Measurements from ENCODE around the gene SLC25A21. TPM values are rescaled to one million over a fixed set of nuclear protein-coding genes. Genes with fewer than 3 reads are reported as not detected.

Gene SLC25A21
- total and polyA plus RNA-seq, 2 donors (not counting 1 experiment from before 2014, with no cell fraction given), result 0.50 to 0.62 TPM

GRCh38 chr14:36916668-36917067, 255.7 kb downstream of the SLC25A21 start:
- Histone ChIP-seq H3K9ac (ENCODE audit: insufficient read depth, low read length) (no peak overlapping the region), H3K4me2 (ENCODE audit: extremely low read depth, insufficient read depth, low read length) (no peak overlapping the region), H3K27me3 (ENCODE audit: control insufficient read depth, insufficient read depth, low read length) (no peaks in the 10 kb centered on the region), H3K36me3 (ENCODE audit: control insufficient read depth, insufficient read depth, low read length) (no peaks in the 10 kb centered on the region), H2AFZ (ENCODE audit: low read length) (no peak overlapping the region), H3K9me3 (ENCODE audit: control insufficient read depth, insufficient read depth, low read depth, low read length) (no peaks in the 10 kb centered on the region), H3K4me3 (replicated peaks in 1 of 4; ENCODE audit: control extremely low read depth in 1 of 4, insufficient read depth in 1 of 4, low read depth in 3 of 4, low read length in 4 of 4) (no peak overlapping the region), H3K79me2 (ENCODE audit: control insufficient read depth, insufficient read depth, low read length) (no peaks in the 10 kb centered on the region), H3K4me1 (ENCODE audit: control insufficient read depth, extremely low read depth, insufficient read depth, low read length) (no peaks in the 10 kb centered on the region), H3K27ac (ENCODE audit: insufficient read depth, low read length) (no peak overlapping the region), H4K20me1 (ENCODE audit: control insufficient read depth, extremely low read depth, insufficient read depth, low read length) (no peaks in the 10 kb centered on the region)
- DNase-seq (ENCODE audit: low read depth in 2 of 2), result no peak
- TF ChIP-seq EZH2 (IDR thresholded peaks at IDR 0.05; ENCODE audit: low read length, missing control alignments) (no peak), CTCF (conservative IDR thresholded peaks at IDR 0.05 in 1 of 2, IDR thresholded peaks at IDR 0.05 in 1 of 2; ENCODE audit: low read depth in 1 of 2, low read length in 2 of 2) (no peak)

- Histone ChIP-seq H3K4me3 (replicated peaks in 1 of 4; ENCODE audit: control extremely low read depth in 1 of 4, insufficient read depth in 1 of 4, low read depth in 3 of 4, low read length in 4 of 4) (no peak overlapping the region), H4K20me1 (ENCODE audit: control insufficient read depth, extremely low read depth, insufficient read depth, low read length) (no peaks in the 10 kb centered on the region), H3K27me3 (ENCODE audit: control insufficient read depth, insufficient read depth, low read length) (no peaks in the 10 kb centered on the region), H3K4me1 (ENCODE audit: control insufficient read depth, extremely low read depth, insufficient read depth, low read length) (no peaks in the 10 kb centered on the region), H3K4me2 (ENCODE audit: extremely low read depth, insufficient read depth, low read length) (no peak overlapping the region), H3K36me3 (ENCODE audit: control insufficient read depth, insufficient read depth, low read length) (no peaks in the 10 kb centered on the region), H3K9ac (ENCODE audit: insufficient read depth, low read length) (no peak overlapping the region), H3K9me3 (ENCODE audit: control insufficient read depth, insufficient read depth, low read depth, low read length) (no peaks in the 10 kb centered on the region), H3K27ac (ENCODE audit: insufficient read depth, low read length) (no peak overlapping the region), H2AFZ (ENCODE audit: low read length) (no peak overlapping the region), H3K79me2 (ENCODE audit: control insufficient read depth, insufficient read depth, low read length) (no peaks in the 10 kb centered on the region)
- TF ChIP-seq CTCF (conservative IDR thresholded peaks at IDR 0.05 in 1 of 2, IDR thresholded peaks at IDR 0.05 in 1 of 2; ENCODE audit: low read depth in 1 of 2, low read length in 2 of 2) (no peak), EZH2 (IDR thresholded peaks at IDR 0.05; ENCODE audit: low read length, missing control alignments) (no peak)
- no peak for DNase-seq (ENCODE audit: low read depth in 2 of 2)
These were observed 257.3 kb downstream of the SLC25A21 start for GRCh38 chr14:36915081-36915480.

- Histone ChIP-seq H3K27me3 (ENCODE audit: control insufficient read depth, insufficient read depth, low read length) (no peaks in the 10 kb centered on the region), H3K4me1 (ENCODE audit: control insufficient read depth, extremely low read depth, insufficient read depth, low read length) (no peaks in the 10 kb centered on the region), H3K9me3 (ENCODE audit: control insufficient read depth, insufficient read depth, low read depth, low read length) (no peaks in the 10 kb centered on the region), H3K4me3 (replicated peaks in 1 of 4; ENCODE audit: control extremely low read depth in 1 of 4, insufficient read depth in 1 of 4, low read depth in 3 of 4, low read length in 4 of 4) (no peak overlapping the region), H3K36me3 (ENCODE audit: control insufficient read depth, insufficient read depth, low read length) (no peaks in the 10 kb centered on the region), H3K4me2 (ENCODE audit: extremely low read depth, insufficient read depth, low read length) (no peak overlapping the region), H3K79me2 (ENCODE audit: control insufficient read depth, insufficient read depth, low read length) (no peaks in the 10 kb centered on the region), H3K27ac (ENCODE audit: insufficient read depth, low read length) (no peak overlapping the region), H4K20me1 (ENCODE audit: control insufficient read depth, extremely low read depth, insufficient read depth, low read length) (no peaks in the 10 kb centered on the region), H3K9ac (ENCODE audit: insufficient read depth, low read length) (no peak overlapping the region), H2AFZ (ENCODE audit: low read length) (no peak overlapping the region)
- no peak for DNase-seq (ENCODE audit: low read depth in 2 of 2)
- TF ChIP-seq CTCF (conservative IDR thresholded peaks at IDR 0.05 in 1 of 2, IDR thresholded peaks at IDR 0.05 in 1 of 2; ENCODE audit: low read depth in 1 of 2, low read length in 2 of 2) (no peak), EZH2 (IDR thresholded peaks at IDR 0.05; ENCODE audit: low read length, missing control alignments) (no peak)
These were observed 261.8 kb downstream of the SLC25A21 start for GRCh38 chr14:36910578-36910977.
